ENCODE data around the gene HECTD4.

The HECTD4 gene

GRCh38 chr12:112275207-112275606 lies 107.0 kb downstream of the HECTD4 start:
- ChIA-PET CTCF (interaction anchor here (1.5 to 2.1 kb wide), 2 partner anchors 9 to 31 kb away, joined by 3 to 7 read pairs; no protein-coding TSS in a partner anchor), POLR2A (interaction anchor here (0.5 kb wide), 1 partner anchor 166 kb away, joined by 3 read pairs; no protein-coding TSS in a partner anchor)
- no peak for DNase-seq (ENCODE audit: extremely low spot score)
- TF ChIP-seq CTCF (IDR thresholded peaks at IDR 0.05; ENCODE audit: control extremely low read depth, extremely low read depth, low read depth, missing control alignments) = no peak

- POLR2A ChIA-PET = no interaction called here
- CTCF ChIA-PET = interaction anchor here (0.9 to 2.1 kb wide), 3 partner anchors 8 to 73 kb away, joined by 3 to 5 read pairs (median 3); no protein-coding TSS in a partner anchor
- no peak for TF ChIP-seq CTCF (IDR thresholded peaks at IDR 0.05; ENCODE audit: control extremely low read depth, extremely low read depth, low read depth, missing control alignments)
Measured at GRCh38 chr12:112270673-112271072, 111.6 kb downstream of the HECTD4 start.

GRCh38 chr12:112266473-112266872 lies 115.8 kb downstream of the HECTD4 start:
- no peak for DNase-seq (ENCODE audit: extremely low spot score)
- CTCF ChIA-PET = interaction anchor here (1.1 to 2.7 kb wide), 4 partner anchors 9 to 16 kb away, joined by 3 to 11 read pairs (median 5); no protein-coding TSS in a partner anchor
- no peak for TF ChIP-seq CTCF (IDR thresholded peaks at IDR 0.05; ENCODE audit: control extremely low read depth, extremely low read depth, low read depth, missing control alignments)
- POLR2A ChIA-PET = no interaction called here

More at GRCh38 chr12:112270673-112271072, 111.6 kb downstream of the HECTD4 start:
- DNase-seq (ENCODE audit: extremely low spot score) = no peak

- ChIA-PET CTCF (interaction anchor here (1.4 to 1.8 kb wide), 5 partner anchors 11 to 125 kb away, joined by 3 to 7 read pairs (median 5); no protein-coding TSS in a partner anchor), POLR2A (no interaction called here)
- TF ChIP-seq CTCF (IDR thresholded peaks at IDR 0.05; ENCODE audit: control extremely low read depth, extremely low read depth, low read depth, missing control alignments) = no peak
- no peak for DNase-seq (ENCODE audit: extremely low spot score)
Measured at GRCh38 chr12:112261559-112261958, 120.7 kb downstream of the HECTD4 start.

- TF ChIP-seq CTCF (IDR thresholded peaks at IDR 0.05; ENCODE audit: control extremely low read depth, extremely low read depth, low read depth, missing control alignments) = no peak
- DNase-seq (ENCODE audit: extremely low spot score) = no peak
- ChIA-PET POLR2A (interaction anchor here (0.7 kb wide), 1 partner anchor 549 kb away, joined by 7 read pairs; no protein-coding TSS in a partner anchor), CTCF (interaction anchor here (1.3 to 1.5 kb wide), 4 partner anchors 12 to 152 kb away, joined by 3 to 4 read pairs (median 3); no protein-coding TSS in a partner anchor)
Measured at GRCh38 chr12:112258926-112259325, 123.3 kb downstream of the HECTD4 start.

GRCh38 chr12:112256780-112257179 lies 125.5 kb downstream of the HECTD4 start:
- no peak for DNase-seq (ENCODE audit: extremely low spot score)
- ChIA-PET POLR2A (no interaction called here), CTCF (interaction anchor here (1.0 to 2.4 kb wide), 6 partner anchors 10 to 130 kb away, joined by 3 to 11 read pairs (median 3); no protein-coding TSS in a partner anchor)
- TF ChIP-seq CTCF (IDR thresholded peaks at IDR 0.05; ENCODE audit: control extremely low read depth, extremely low read depth, low read depth, missing control alignments) = no peak
